ENCODE results near the gene AGTR1.
"Not testable (repeated sequence)": the region's sequence is repeated elsewhere in the genome, so short reads cannot be mapped to it uniquely, and the experiment has no call there.

Gene AGTR1

GRCh38 chr3:148772361-148772760 is 74.7 kb downstream of the AGTR1 start:
- DNase-seq (ENCODE audit: insufficient read length, low spot score) (no peak), FAIRE-seq (no peak)
- TF ChIP-seq SPI1 (IDR thresholded peaks at IDR 0.05; ENCODE audit: low read depth, low read length), result no peak
- TF ChIP-seq TAF1 (IDR thresholded peaks at IDR 0.05; ENCODE audit: low read depth, low read length), result no peak
- no peak for TF ChIP-seq POLR2AphosphoS5 (IDR thresholded peaks at IDR 0.05; ENCODE audit: low read depth, low read length)
- TF ChIP-seq POU2F2 (IDR thresholded peaks at IDR 0.05; ENCODE audit: low read depth, low read length), result no peak
- no peak for TF ChIP-seq POLR2A (IDR thresholded peaks at IDR 0.05; ENCODE audit: low read depth, low read length)
- TF ChIP-seq PAX5 (IDR thresholded peaks at IDR 0.05; ENCODE audit: insufficient read depth, low read length, severe bottlenecking), result no peak

DNA sequence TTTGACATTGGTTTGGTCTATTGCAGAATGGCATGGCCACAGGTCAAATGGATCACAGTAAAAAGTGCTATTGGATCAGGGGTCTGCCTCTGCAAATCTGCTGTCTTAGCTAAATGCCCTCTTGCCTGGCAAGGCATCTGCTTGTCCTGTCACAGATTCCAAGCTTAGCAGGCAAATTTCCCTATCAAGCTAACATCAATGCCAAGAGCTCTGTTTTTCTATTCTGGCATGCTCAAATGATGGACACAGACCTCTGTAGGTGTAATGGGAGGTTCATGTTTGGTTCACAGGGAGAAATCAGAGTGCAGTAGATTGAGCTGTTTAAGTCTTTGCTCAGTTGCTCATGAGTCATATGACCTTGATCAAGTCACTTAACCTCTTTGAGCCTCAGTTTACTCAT is 75.1 kb downstream of the AGTR1 start:
- no peak for TF ChIP-seq PAX5 (IDR thresholded peaks at IDR 0.05; ENCODE audit: insufficient read depth, low read length, severe bottlenecking)
- no peak for TF ChIP-seq POLR2A (IDR thresholded peaks at IDR 0.05; ENCODE audit: low read depth, low read length)
- no peak for TF ChIP-seq SPI1 (IDR thresholded peaks at IDR 0.05; ENCODE audit: low read depth, low read length)
- no peak for TF ChIP-seq POLR2AphosphoS5 (IDR thresholded peaks at IDR 0.05; ENCODE audit: low read depth, low read length)
- no peak for TF ChIP-seq TAF1 (IDR thresholded peaks at IDR 0.05; ENCODE audit: low read depth, low read length)

GRCh38 chr3:148773805-148774204 is 76.1 kb downstream of the AGTR1 start:
- FAIRE-seq (no peak), DNase-seq (ENCODE audit: insufficient read length, low spot score) (no peak)
- TF ChIP-seq POLR2A (IDR thresholded peaks at IDR 0.05; ENCODE audit: low read depth, low read length), result no peak
- TF ChIP-seq PAX5 (IDR thresholded peaks at IDR 0.05; ENCODE audit: insufficient read depth, low read length, severe bottlenecking), result no peak
- TF ChIP-seq TAF1 (IDR thresholded peaks at IDR 0.05; ENCODE audit: low read depth, low read length), result no peak
- no peak for TF ChIP-seq SPI1 (IDR thresholded peaks at IDR 0.05; ENCODE audit: low read depth, low read length)
- TF ChIP-seq POLR2AphosphoS5 (IDR thresholded peaks at IDR 0.05; ENCODE audit: low read depth, low read length), result no peak
- no peak for TF ChIP-seq POU2F2 (IDR thresholded peaks at IDR 0.05; ENCODE audit: low read depth, low read length)

More for the DNA sequence above, 75.1 kb downstream of the AGTR1 start:
- FAIRE-seq (no peak), DNase-seq (ENCODE audit: insufficient read length, low spot score) (no peak)

DNA sequence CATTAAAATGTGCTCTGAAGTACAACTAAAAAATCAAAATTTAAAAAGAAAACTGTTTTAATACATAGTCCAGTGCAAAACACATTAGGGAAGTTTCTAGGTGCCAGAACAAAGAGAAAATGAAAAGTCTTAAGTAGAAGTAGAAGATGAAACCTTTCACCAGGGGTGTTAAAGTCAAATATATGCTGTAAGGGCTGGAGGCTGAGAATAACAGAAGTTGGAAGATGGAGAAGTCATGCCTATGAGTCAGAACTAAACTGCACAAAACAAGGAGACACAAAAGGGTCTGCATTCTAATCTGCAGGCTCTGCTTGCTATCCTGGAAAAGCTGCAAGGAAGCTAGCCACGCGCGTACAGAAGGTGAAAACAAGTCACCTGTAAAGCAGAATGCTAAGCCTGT is 81.2 kb downstream of the AGTR1 start:
- FAIRE-seq, result no peak
- DNase-seq (ENCODE audit: insufficient read length, low spot score), result no peak
- TF ChIP-seq PAX5 (IDR thresholded peaks at IDR 0.05; ENCODE audit: insufficient read depth, low read length, severe bottlenecking), result no peak
- TF ChIP-seq SPI1 (IDR thresholded peaks at IDR 0.05; ENCODE audit: low read depth, low read length), result no peak
- no peak for TF ChIP-seq TAF1 (IDR thresholded peaks at IDR 0.05; ENCODE audit: low read depth, low read length)
- no peak for TF ChIP-seq POLR2AphosphoS5 (IDR thresholded peaks at IDR 0.05; ENCODE audit: low read depth, low read length)
- TF ChIP-seq POLR2A (IDR thresholded peaks at IDR 0.05; ENCODE audit: low read depth, low read length), result no peak
- TF ChIP-seq POU2F2 (IDR thresholded peaks at IDR 0.05; ENCODE audit: low read depth, low read length), result no peak

GRCh38 chr3:148785026-148785425 is 87.3 kb downstream of the AGTR1 start:
- not testable (repeated sequence) for DNase-seq (ENCODE audit: insufficient read length, low spot score); FAIRE-seq

GRCh38 chr3:148786159-148786558 is 88.5 kb downstream of the AGTR1 start:
- DNase-seq (ENCODE audit: insufficient read length, low spot score); FAIRE-seq: not testable (repeated sequence)

DNA sequence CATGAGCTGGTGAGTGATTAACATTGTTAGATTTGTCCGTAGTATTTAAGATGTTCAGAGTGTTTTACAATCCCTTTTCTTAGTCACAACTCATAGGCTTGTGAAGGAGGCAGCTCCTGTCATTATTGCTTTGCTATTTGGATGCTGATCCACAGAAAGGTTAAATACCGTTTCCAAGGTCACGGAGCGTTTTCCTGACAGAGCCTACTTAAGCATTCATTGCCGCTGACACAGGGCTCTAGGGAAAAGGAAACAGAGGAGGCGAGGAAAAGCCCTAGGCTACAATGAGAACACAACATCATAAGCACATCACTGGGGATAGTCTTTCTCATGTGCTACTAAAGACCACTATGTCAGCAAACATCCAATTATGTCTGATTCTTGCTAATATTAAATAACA is 91.4 kb downstream of the AGTR1 start:
- DNase-seq (ENCODE audit: insufficient read length, low spot score), result no peak
- TF ChIP-seq PAX5 (IDR thresholded peaks at IDR 0.05; ENCODE audit: insufficient read depth, low read length, severe bottlenecking) (no peak), SPI1 (IDR thresholded peaks at IDR 0.05; ENCODE audit: low read depth, low read length) (no peak), TAF1 (IDR thresholded peaks at IDR 0.05; ENCODE audit: low read depth, low read length) (no peak), POLR2AphosphoS5 (IDR thresholded peaks at IDR 0.05; ENCODE audit: low read depth, low read length) (no peak), POLR2A (IDR thresholded peaks at IDR 0.05; ENCODE audit: low read depth, low read length) (no peak), POU2F2 (IDR thresholded peaks at IDR 0.05; ENCODE audit: low read depth, low read length) (no peak)
- FAIRE-seq, result no peak

GRCh38 chr3:148789906-148790305 is 92.2 kb downstream of the AGTR1 start:
- DNase-seq (ENCODE audit: insufficient read length, low spot score) (no peak), FAIRE-seq (no peak)
- TF ChIP-seq SPI1 (IDR thresholded peaks at IDR 0.05; ENCODE audit: low read depth, low read length) (no peak), POLR2A (IDR thresholded peaks at IDR 0.05; ENCODE audit: low read depth, low read length) (no peak), POU2F2 (IDR thresholded peaks at IDR 0.05; ENCODE audit: low read depth, low read length) (no peak), TAF1 (IDR thresholded peaks at IDR 0.05; ENCODE audit: low read depth, low read length) (no peak), POLR2AphosphoS5 (IDR thresholded peaks at IDR 0.05; ENCODE audit: low read depth, low read length) (no peak), PAX5 (IDR thresholded peaks at IDR 0.05; ENCODE audit: insufficient read depth, low read length, severe bottlenecking) (no peak)

DNA sequence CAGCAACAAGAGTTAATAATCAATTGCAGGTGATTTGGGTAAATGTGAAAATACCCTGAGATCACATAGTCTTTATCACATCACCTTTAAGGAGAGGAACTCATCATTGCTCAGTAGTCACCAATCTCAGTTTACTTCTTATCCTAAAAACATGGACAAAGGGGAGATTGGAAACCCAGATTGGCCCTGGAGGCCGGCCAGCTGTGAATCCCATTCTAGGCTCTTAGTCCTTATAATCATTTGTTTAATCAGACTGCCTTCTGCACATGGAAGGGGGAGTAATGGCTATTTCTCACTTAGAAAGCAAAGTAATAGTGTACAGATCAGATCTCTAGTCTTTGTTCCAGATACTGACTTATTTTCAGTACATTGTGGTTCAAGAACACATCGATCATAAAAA is 92.7 kb downstream of the AGTR1 start:
- no peak for DNase-seq (ENCODE audit: insufficient read length, low spot score)
- FAIRE-seq, result no peak
- TF ChIP-seq SPI1 (IDR thresholded peaks at IDR 0.05; ENCODE audit: low read depth, low read length) (no peak), POLR2AphosphoS5 (IDR thresholded peaks at IDR 0.05; ENCODE audit: low read depth, low read length) (no peak), PAX5 (IDR thresholded peaks at IDR 0.05; ENCODE audit: insufficient read depth, low read length, severe bottlenecking) (no peak), POLR2A (IDR thresholded peaks at IDR 0.05; ENCODE audit: low read depth, low read length) (no peak), TAF1 (IDR thresholded peaks at IDR 0.05; ENCODE audit: low read depth, low read length) (no peak)

DNA sequence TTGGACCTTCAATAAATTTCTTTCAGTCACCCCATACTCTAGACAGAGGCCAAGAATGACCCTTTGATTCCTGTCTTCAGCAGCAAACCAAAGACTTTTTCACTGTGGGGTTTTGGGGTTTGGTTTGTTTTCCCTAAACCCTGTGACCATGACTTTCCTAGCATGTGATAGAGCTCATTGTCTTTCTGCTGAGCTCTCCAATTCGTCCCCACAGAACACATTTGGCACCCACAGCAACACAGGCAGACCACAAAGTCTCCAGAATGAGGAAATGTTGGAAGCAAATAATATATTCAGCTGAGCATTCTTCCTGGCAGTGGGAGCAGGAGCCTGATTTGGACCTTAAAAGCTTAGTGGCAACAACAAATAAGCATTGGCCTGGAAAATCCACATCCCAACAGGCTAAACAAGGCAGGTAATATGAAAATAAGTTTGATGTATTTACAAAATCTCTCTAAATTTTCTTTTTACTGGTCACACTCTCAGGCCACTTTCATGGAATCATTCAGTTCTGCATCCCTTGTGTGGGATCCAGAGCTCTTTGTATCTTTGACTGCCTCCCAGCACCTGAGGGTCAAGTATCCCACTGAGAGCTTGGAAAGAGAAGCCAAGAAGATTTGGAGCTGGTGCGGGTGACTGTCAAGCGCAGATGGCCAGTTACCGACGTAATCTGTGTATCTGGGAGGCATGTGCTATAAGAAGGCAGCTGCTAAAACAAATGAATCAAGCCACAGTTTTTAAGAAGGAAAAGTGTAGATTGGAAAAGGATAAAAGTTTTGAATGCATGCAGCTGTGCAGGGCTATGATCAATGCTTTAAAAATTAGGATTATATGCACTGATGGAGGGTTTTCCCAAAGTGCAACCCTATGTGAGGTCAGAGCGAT is 93.4 kb downstream of the AGTR1 start:
- FAIRE-seq (no peak), DNase-seq (ENCODE audit: insufficient read length, low spot score) (no peak)
- TF ChIP-seq TAF1 (IDR thresholded peaks at IDR 0.05; ENCODE audit: low read depth, low read length), result no peak
- no peak for TF ChIP-seq POU2F2 (IDR thresholded peaks at IDR 0.05; ENCODE audit: low read depth, low read length)
- TF ChIP-seq POLR2A (IDR thresholded peaks at IDR 0.05; ENCODE audit: low read depth, low read length), result no peak
- TF ChIP-seq PAX5 (IDR thresholded peaks at IDR 0.05; ENCODE audit: insufficient read depth, low read length, severe bottlenecking), result no peak
- TF ChIP-seq POLR2AphosphoS5 (IDR thresholded peaks at IDR 0.05; ENCODE audit: low read depth, low read length), result no peak
- TF ChIP-seq SPI1 (IDR thresholded peaks at IDR 0.05; ENCODE audit: low read depth, low read length), result no peak

All from GM12891 (cell line).